ENCODE data around the gene SCAMP3. TPM values are rescaled to one million over a fixed set of nuclear protein-coding genes. Genes with fewer than 3 reads are reported as not detected.
A peak's percentile ranks its signal among the peaks of the same experiment; 100 is the strongest.

The SCAMP3 gene
- total and polyA plus RNA-seq, 10 of the 15 experiments (the other 5 are each of a cell fraction or from before 2014, with no cell fraction given) = 17.2 to 133 (median 87.3) TPM

- TF ChIP-seq RB1 (IDR thresholded peaks at IDR 0.05; ENCODE audit: borderline replicate concordance) = no peak
- no peak for TF ChIP-seq PBX3 (IDR thresholded peaks at IDR 0.05; ENCODE audit: insufficient replicate concordance, low read depth, low read length)
- no peak for TF ChIP-seq BRCA1 (IDR thresholded peaks at IDR 0.05; ENCODE audit: low read depth, low read length)
- no peak for TF ChIP-seq USF1 (IDR thresholded peaks at IDR 0.05; ENCODE audit: borderline replicate concordance, extremely low read length, insufficient read depth, low read depth, low read length)
- TF ChIP-seq SKIL (IDR thresholded peaks at IDR 0.05; ENCODE audit: low read depth, poor library complexity, severe bottlenecking) = peak; percentile 18
- TF ChIP-seq SREBF1 (IDR thresholded peaks at IDR 0.05; ENCODE audit: low read length) = no peak
- 0 out of 2 replicates have a peak, but pooled peaks have one; percentile 41 for TF ChIP-seq PKNOX1 (IDR thresholded peaks at IDR 0.05)
- TF ChIP-seq FOXK2 (IDR thresholded peaks at IDR 0.05) = no peak
- TF ChIP-seq EED (IDR thresholded peaks at IDR 0.05; ENCODE audit: low read depth) = no peak
- no peak for TF ChIP-seq RBBP5 (conservative IDR thresholded peaks at IDR 0.05)
- no peak for TF ChIP-seq TCF7 (IDR thresholded peaks at IDR 0.05; ENCODE audit: borderline replicate concordance)
- no peak; the same call in 2 of the 3 replicates for TF ChIP-seq POU2F2 (IDR thresholded peaks at IDR 0.05; ENCODE audit: borderline replicate concordance, low read depth, low read length)
- TF ChIP-seq FOS (IDR thresholded peaks at IDR 0.05; ENCODE audit: borderline replicate concordance, extremely low read depth, insufficient read length) = no peak
- no peak for TF ChIP-seq NFXL1 (IDR thresholded peaks at IDR 0.05; ENCODE audit: borderline replicate concordance)
- no peak for TF ChIP-seq ZBTB40 (IDR thresholded peaks at IDR 0.05; ENCODE audit: borderline replicate concordance)
- peak; percentile 10; the same call in 1 of the 2 replicates for TF ChIP-seq ATF7 (IDR thresholded peaks at IDR 0.05; ENCODE audit: low read depth)
- peak in 1 of 2 experiments; percentile 19; a peak in 1 of 4 replicates for TF ChIP-seq BHLHE40 (IDR thresholded peaks at IDR 0.05; ENCODE audit: borderline replicate concordance in 1 of 2, low read depth in 2 of 2, low read length in 1 of 2)
- no peak for TF ChIP-seq NFYB (IDR thresholded peaks at IDR 0.05; ENCODE audit: insufficient read depth, low read depth, low read length)
- TF ChIP-seq ZNF207 (IDR thresholded peaks at IDR 0.05; ENCODE audit: borderline replicate concordance) = no peak
- TF ChIP-seq HDAC2 (IDR thresholded peaks at IDR 0.05) = no peak
These were observed 35.8 kb downstream of the SCAMP3 start (continued) for GRCh38 chr1:155226188-155226909.

All from GM12878 (cell line).